HCT116 (cell line): ENCODE measurements around the gene HOPX. TPM values are rescaled to one million over a fixed set of nuclear protein-coding genes. Genes with fewer than 3 reads are reported as not detected.
"Not testable (repeated sequence)": the region's sequence is repeated elsewhere in the genome, so short reads cannot be mapped to it uniquely, and the experiment has no call there.

Experiments
- ATAC-seq: fragments of 200-7000 bp; cut with Tn5 transposase; 2 replicates; pipeline ENCODE4 v1.9.1; 2020; ENCODE audit warnings: mild to moderate bottlenecking, moderate library complexity
- BruUV-seq: library from RNA; stranded (reverse); fragments of 400-500 nt; replicated peaks from 2 replicates; lab custom pipeline; 2021; lab: Mats Ljungman, UMichigan
- CTCF ChIA-PET: fragments of 300-600 bp; sonication (Branson Sonifier 250); formaldehyde crosslinking; loops from one replicate; lab custom pipeline; 2021; ENCODE audit warnings: antibody characterized with exemption; lab: Charles Lee
- POLR2A ChIA-PET: fragments of 300-600, 350-600 bp; sonication (Branson Sonifier 250); formaldehyde crosslinking; loops from one replicate; lab custom pipeline; 2021; ENCODE audit warnings: antibody characterized with exemption; lab: Charles Lee
- RAD21 ChIA-PET, 2 experiments: fragments of 300-600 bp; sonication (Branson Sonifier 250); formaldehyde crosslinking; loops; one replicate each; lab custom pipeline; 2023; ENCODE audit warnings: low total read pairs in 2 of 2; ENCODE audit not compliant: uncharacterized antibody in 2 of 2, unreplicated experiment in 2 of 2, low non-redundant PET in 1 of 2; lab: Charles Lee
- DNase-seq: peaks from one replicate; pipeline ENCODE4 v3.0.0-alpha.2; 2010; ENCODE audit warnings: low read depth, low spot score
- H2AFZ ChIP-seq: fragments of 200-600 bp; shearing (Covaris generic), sonication (generic); 2 replicates; pipeline ENCODE4 v1.6.1; 2017; ENCODE audit warnings: low read depth, mixed run types, mixed read lengths, antibody characterized with exemption, low read length; ENCODE audit not compliant: poor library complexity, severe bottlenecking
- H3K27ac ChIP-seq: 2 replicates; pipeline ENCODE4 v1.5.1; 2012; ENCODE audit warnings: low read depth, low read length
- H3K27me3 ChIP-seq: fragments of 200-600 bp; sonication (generic); 2 replicates; pipeline ENCODE4 v1.6.1; 2016; ENCODE audit warnings: mixed run types, low read length, mixed read lengths; ENCODE audit not compliant: insufficient read depth
- H3K36me3 ChIP-seq, 2 experiments: fragments of 200-500 bp in 1 of 2; fragments of 200-600 bp in 1 of 2; sonication (Bioruptor generic) in 1 of 2; sonication (generic) in 1 of 2; 2 replicates each; pipeline versions ENCODE4 v1.5.1 to v1.6.1; 2014 to 2016; ENCODE audit warnings: low read length in 2 of 2, inconsistent platforms in 1 of 2, mixed read lengths in 1 of 2, mixed run types in 1 of 2; ENCODE audit not compliant: insufficient read depth in 2 of 2, control insufficient read depth in 1 of 2
- H3K4me1 ChIP-seq, 2 experiments: fragments of 200-600 bp in 1 of 2; sonication (generic) in 1 of 2; 2 replicates each; pipeline versions ENCODE4 v1.5.1 to v1.6.1; 2012 to 2017; ENCODE audit warnings: low read length in 2 of 2, inconsistent platforms in 1 of 2, mild to moderate bottlenecking in 1 of 2, mixed read lengths in 1 of 2, mixed run types in 1 of 2, moderate library complexity in 1 of 2; ENCODE audit not compliant: insufficient read depth in 2 of 2, control insufficient read depth in 1 of 2
- H3K4me2 ChIP-seq: fragments of 200-600 bp; sonication (generic); 2 replicates; pipeline ENCODE4 v1.6.1; 2017; ENCODE audit warnings: mixed run types, low read length, mixed read lengths
- H3K4me3 ChIP-seq, 2 experiments: fragments of 200-600 bp in 1 of 2; sonication (generic) in 1 of 2; replicated peaks in 1 of 2; 2 replicates each; pipeline ENCODE4 v1.5.1; 2011 to 2016; ENCODE audit warnings: low read length in 2 of 2, control low read depth in 1 of 2, low read depth in 1 of 2, mild to moderate bottlenecking in 1 of 2, mixed read lengths in 1 of 2, mixed run types in 1 of 2
- H3K79me2 ChIP-seq: fragments of 200-600 bp; sonication (generic); 2 replicates; pipeline ENCODE4 v1.6.1; 2017; ENCODE audit warnings: mild to moderate bottlenecking, mixed run types, low read length, moderate library complexity, mixed read lengths; ENCODE audit not compliant: insufficient read depth
- H3K9ac ChIP-seq: fragments of 200-600 bp; sonication (generic); 2 replicates; pipeline ENCODE4 v1.6.1; 2016; ENCODE audit warnings: low read length, mixed read lengths
- H3K9me2 ChIP-seq: fragments of 200-600 bp; sonication (generic), shearing (Covaris generic); 2 replicates; pipeline ENCODE4 v1.6.1; 2017; ENCODE audit warnings: mixed run types, mild to moderate bottlenecking, moderate library complexity; ENCODE audit not compliant: insufficient read depth
- H3K9me3 ChIP-seq, 2 experiments: fragments of 200-500 bp in 1 of 2; fragments of 200-600 bp in 1 of 2; sonication (Bioruptor generic) in 1 of 2; sonication (generic) in 1 of 2; 2 replicates each; pipeline ENCODE4 v1.6.1; 2014 to 2017; ENCODE audit warnings: low read length in 2 of 2, mixed read lengths in 2 of 2, inconsistent platforms in 1 of 2, low read depth in 1 of 2, mild to moderate bottlenecking in 1 of 2, mixed run types in 1 of 2, moderate library complexity in 1 of 2; ENCODE audit not compliant: control insufficient read depth in 1 of 2, insufficient read depth in 1 of 2
- H4K20me1 ChIP-seq: fragments of 200-600 bp; sonication (generic), shearing (Covaris generic); 2 replicates; pipeline ENCODE4 v1.6.1; 2017; ENCODE audit warnings: mixed run types, mild to moderate bottlenecking, moderate library complexity; ENCODE audit not compliant: insufficient read depth
- EGR1 ChIP-seq: IDR thresholded peaks from 2 replicates; pipeline ENCODE4 v1.6.1; 2012; ENCODE audit warnings: low read depth
- ELF1 ChIP-seq: IDR thresholded peaks from 2 replicates; pipeline ENCODE4 v1.6.1; 2012; ENCODE audit warnings: low read depth, borderline replicate concordance
- EZH2 ChIP-seq: fragments of 200-600 bp; sonication (generic); IDR thresholded peaks from 2 replicates; pipeline ENCODE4 v1.6.1; 2017; ENCODE audit warnings: antibody characterized with exemption, mixed run types
- FOSL1 ChIP-seq: IDR thresholded peaks from 2 replicates; pipeline ENCODE4 v1.6.1; 2012; ENCODE audit warnings: low read depth
- POLR2A ChIP-seq: IDR thresholded peaks from 2 replicates; pipeline ENCODE4 v1.7.0; 2011; ENCODE audit warnings: borderline replicate concordance; ENCODE audit not compliant: insufficient read depth, insufficient read length; ENCODE audit errors: extremely low read depth
- POLR2AphosphoS5 ChIP-seq: IDR thresholded peaks from 2 replicates; pipeline ENCODE4 v1.6.1; 2011; ENCODE audit warnings: mild to moderate bottlenecking, low read depth, low read length, moderate library complexity
- RAD21 ChIP-seq: IDR thresholded peaks from 2 replicates; pipeline ENCODE4 v1.6.1; 2012; ENCODE audit warnings: low read depth, mild to moderate bottlenecking
- SIN3A ChIP-seq: IDR thresholded peaks from 2 replicates; pipeline ENCODE4 v1.6.1; 2012; ENCODE audit warnings: low read depth
- SP1 ChIP-seq: IDR thresholded peaks from 2 replicates; pipeline ENCODE4 v1.6.1; 2012; ENCODE audit warnings: low read depth
- SRF ChIP-seq: IDR thresholded peaks from 2 replicates; pipeline ENCODE4 v1.6.1; 2012; ENCODE audit warnings: low read depth
- ZFX ChIP-seq: fragments of 450-650 bp; IDR thresholded peaks from 2 replicates; pipeline ENCODE4 v1.6.1; 2017
- ZNF274 ChIP-seq: fragments of 200-500 bp; sonication (Bioruptor generic); IDR thresholded peaks from 2 replicates; pipeline ENCODE4 v1.6.1; 2014; ENCODE audit warnings: mild to moderate bottlenecking, low read depth, low read length, inconsistent platforms
- intact Hi-C: fragments of 100-400 bp; cut with micrococcal nuclease; formaldehyde crosslinking; loops from 2 replicates; pipeline ENCODE4 v1.10.0; 2022
- total RNA-seq: library from RNA; stranded (reverse); gene quantifications from one replicate; pipeline ENCODE4 v1.2.1, GENCODE V29; 2021; ENCODE audit not compliant: unreplicated experiment
- TF ChIP-seq, protein P1 (sequence below): IDR thresholded peaks from 2 replicates; pipeline ENCODE4 v1.6.1; 2011; ENCODE audit warnings: mild to moderate bottlenecking, low read length, moderate library complexity; ENCODE audit not compliant: insufficient replicate concordance; ENCODE audit errors: extremely low read depth

Gene HOPX
- total RNA-seq, 1 experiment from 2014 or later: 0.42 TPM

DNA sequence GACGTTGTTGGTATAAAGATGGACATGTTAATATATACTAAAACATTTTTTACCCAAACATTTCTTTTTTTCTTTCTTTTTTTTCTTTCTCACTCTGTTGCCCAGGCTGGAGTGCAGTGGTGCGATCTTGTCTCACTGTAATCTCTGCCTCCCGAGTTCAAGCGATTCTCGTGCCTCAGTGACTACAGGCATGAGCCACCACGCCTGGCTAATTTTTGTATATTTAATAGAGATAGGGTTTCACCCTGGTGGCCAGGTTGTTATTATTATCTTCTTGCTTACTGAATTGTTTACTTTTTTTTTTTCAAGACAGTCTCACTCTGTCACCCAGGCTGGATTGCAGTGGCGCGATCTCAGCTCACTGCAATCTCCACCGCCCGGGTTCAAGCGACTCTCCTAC is 68.8 kb downstream of the HOPX start:
- no TSS peak for BruUV-seq
- no peak for TF ChIP-seq ELF1
- no peak for TF ChIP-seq SP1
- no peak for TF ChIP-seq EZH2
- TF ChIP-seq SIN3A: no peak
- no peaks in the 10 kb centered on the region for H3K36me3 ChIP-seq
- H3K27me3 ChIP-seq: no peaks in the 10 kb centered on the region
- H3K27ac ChIP-seq: no peak overlapping the region
- H3K4me3 ChIP-seq: no peak overlapping the region
- ChIA-PET CTCF (no interaction called here), RAD21 (no interaction called here), POLR2A (no interaction called here)
- H3K9me3 ChIP-seq: no peaks in the 10 kb centered on the region
- H3K4me1 ChIP-seq: peaks cover 0 to 13% of the 10 kb centered on the region in 2 experiments; a peak in 2 of 4 replicates
- no peak for DNase-seq
- H2AFZ ChIP-seq: no peak overlapping the region
- no peak overlapping the region for H3K4me2 ChIP-seq
- intact Hi-C loops: no loop called here
- H3K9ac ChIP-seq: no peak overlapping the region
- H3K79me2 ChIP-seq: no peaks in the 10 kb centered on the region
- ATAC-seq: no peak
- no peaks in the 10 kb centered on the region for H3K9me2 ChIP-seq
- no peaks in the 10 kb centered on the region for H4K20me1 ChIP-seq

DNA sequence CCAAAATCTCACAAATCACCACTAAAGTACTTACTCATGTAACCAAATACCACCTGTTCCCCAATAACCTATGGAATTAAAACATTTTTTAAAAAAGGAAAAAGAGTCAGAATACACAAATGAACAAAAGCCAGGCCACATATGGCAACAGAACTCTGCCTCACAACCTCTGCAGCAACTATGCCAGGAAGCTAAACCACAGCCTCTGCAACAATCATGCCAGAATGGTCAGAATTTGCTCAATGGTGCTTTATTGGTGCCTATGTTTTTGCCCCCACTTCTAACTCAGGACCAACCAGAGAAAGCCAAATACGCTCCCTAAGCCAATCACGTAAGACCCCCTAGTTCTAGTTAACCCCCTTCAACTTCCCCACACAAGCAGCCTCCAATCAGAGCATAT is 69.6 kb downstream of the HOPX start:
- Histone ChIP-seq H3K27me3 (no peaks in the 10 kb centered on the region), H2AFZ (no peak overlapping the region), H3K9me3 (no peaks in the 10 kb centered on the region), H3K9me2 (no peaks in the 10 kb centered on the region), H3K27ac (no peak overlapping the region), H3K79me2 (no peaks in the 10 kb centered on the region), H3K4me2 (no peak overlapping the region), H3K9ac (no peak overlapping the region), H4K20me1 (no peaks in the 10 kb centered on the region), H3K4me3 (no peak overlapping the region), H3K4me1 (peaks cover 0 to 13% of the 10 kb centered on the region in 2 experiments; a peak in 2 of 4 replicates), H3K36me3 (no peaks in the 10 kb centered on the region)
- ChIA-PET CTCF (no interaction called here), POLR2A (no interaction called here), RAD21 (no interaction called here)
- ATAC-seq: no peak
- BruUV-seq: no TSS peak
- intact Hi-C loops: no loop called here
- TF ChIP-seq, protein P1, sequence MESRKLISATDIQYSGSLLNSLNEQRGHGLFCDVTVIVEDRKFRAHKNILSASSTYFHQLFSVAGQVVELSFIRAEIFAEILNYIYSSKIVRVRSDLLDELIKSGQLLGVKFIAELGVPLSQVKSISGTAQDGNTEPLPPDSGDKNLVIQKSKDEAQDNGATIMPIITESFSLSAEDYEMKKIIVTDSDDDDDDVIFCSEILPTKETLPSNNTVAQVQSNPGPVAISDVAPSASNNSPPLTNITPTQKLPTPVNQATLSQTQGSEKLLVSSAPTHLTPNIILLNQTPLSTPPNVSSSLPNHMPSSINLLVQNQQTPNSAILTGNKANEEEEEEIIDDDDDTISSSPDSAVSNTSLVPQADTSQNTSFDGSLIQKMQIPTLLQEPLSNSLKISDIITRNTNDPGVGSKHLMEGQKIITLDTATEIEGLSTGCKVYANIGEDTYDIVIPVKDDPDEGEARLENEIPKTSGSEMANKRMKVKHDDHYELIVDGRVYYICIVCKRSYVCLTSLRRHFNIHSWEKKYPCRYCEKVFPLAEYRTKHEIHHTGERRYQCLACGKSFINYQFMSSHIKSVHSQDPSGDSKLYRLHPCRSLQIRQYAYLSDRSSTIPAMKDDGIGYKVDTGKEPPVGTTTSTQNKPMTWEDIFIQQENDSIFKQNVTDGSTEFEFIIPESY: no peak
- TF ChIP-seq EGR1 (no peak), ELF1 (no peak), FOSL1 (no peak), ZFX (no peak), SRF (no peak), ZNF274 (no peak), POLR2A (no peak), POLR2AphosphoS5 (no peak), RAD21 (no peak), SIN3A (no peak)
- no peak for DNase-seq

DNA sequence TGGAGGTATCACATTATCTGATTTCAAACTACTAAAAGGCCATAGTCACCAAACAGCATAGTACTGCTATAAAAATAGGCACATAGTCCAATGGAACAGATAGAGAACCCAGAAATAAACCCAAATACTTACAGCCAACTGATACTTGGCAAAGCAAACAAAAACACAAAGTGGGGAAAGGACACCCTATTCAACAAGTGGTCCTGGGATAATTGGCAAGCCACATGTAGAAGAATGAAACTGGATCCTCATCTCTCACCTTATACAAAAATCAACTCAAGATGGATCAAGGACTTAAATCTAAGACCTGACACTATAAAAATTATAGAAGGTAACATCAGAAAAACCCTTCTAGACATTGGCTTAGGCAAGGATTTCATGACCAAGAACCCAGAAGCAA is 70.9 kb downstream of the HOPX start:
- DNase-seq, H3K4me2 ChIP-seq, H3K27ac ChIP-seq, H3K79me2 ChIP-seq, H3K9me3 ChIP-seq, H2AFZ ChIP-seq, CTCF ChIA-PET, H3K9ac ChIP-seq, H3K4me3 ChIP-seq, H4K20me1 ChIP-seq, H3K9me2 ChIP-seq, intact Hi-C loops, POLR2A ChIA-PET, ATAC-seq, RAD21 ChIA-PET, BruUV-seq, H3K36me3 ChIP-seq, H3K27me3 ChIP-seq: not testable (repeated sequence)
- H3K4me1 ChIP-seq: peaks cover 0 to 13% of the 10 kb centered on the region in 2 experiments; a peak in 2 of 4 replicates
